GM18867 (cell line): Measurements from ENCODE around the gene SYNDIG1.

Experiments used
- ATAC-seq: cut with Tn5 transposase; IDR thresholded peaks from one replicate; pipeline ENCODE4 v1.9.1; 2021; ENCODE audit warnings: mild to moderate bottlenecking, moderate library complexity; ENCODE audit not compliant: unreplicated experiment

SYNDIG1 gene

GRCh38 chr20:24628985-24629384 lies 159.6 kb downstream of the SYNDIG1 start:
- no peak for ATAC-seq

GRCh38 chr20:24629668-24630067 lies 160.2 kb downstream of the SYNDIG1 start:
- ATAC-seq = no peak

GRCh38 chr20:24630486-24631172 lies 161.2 kb downstream of the SYNDIG1 start:
- no peak for ATAC-seq

- no peak for ATAC-seq
Observed at GRCh38 chr20:24631173-24631505, 161.7 kb downstream of the SYNDIG1 start.

- ATAC-seq = no peak
Observed at GRCh38 chr20:24632581-24632980, 163.2 kb downstream of the SYNDIG1 start.

GRCh38 chr20:24633026-24633425 lies 163.6 kb downstream of the SYNDIG1 start:
- no peak for ATAC-seq

- no peak for ATAC-seq
Observed at GRCh38 chr20:24633521-24633920, 164.1 kb downstream of the SYNDIG1 start.

- no peak for ATAC-seq
Observed at GRCh38 chr20:24634855-24635254, 165.4 kb downstream of the SYNDIG1 start.

GRCh38 chr20:24636626-24637025 lies 167.2 kb downstream of the SYNDIG1 start:
- no peak for ATAC-seq

GRCh38 chr20:24637087-24637486 lies 167.7 kb downstream of the SYNDIG1 start:
- no peak for ATAC-seq

GRCh38 chr20:24637941-24638340 lies 168.5 kb downstream of the SYNDIG1 start:
- no peak for ATAC-seq

- ATAC-seq = no peak
Observed at GRCh38 chr20:24638591-24639548, 169.4 kb downstream of the SYNDIG1 start.

- no peak for ATAC-seq
Observed at GRCh38 chr20:24640276-24640675, 170.8 kb downstream of the SYNDIG1 start.

GRCh38 chr20:24640686-24641085 lies 171.3 kb downstream of the SYNDIG1 start:
- ATAC-seq = no peak

GRCh38 chr20:24643731-24644626 lies 174.6 kb downstream of the SYNDIG1 start:
- no peak for ATAC-seq

- ATAC-seq = no peak
Observed at GRCh38 chr20:24646321-24646720, 176.9 kb downstream of the SYNDIG1 start.

- ATAC-seq = no peak
Observed at GRCh38 chr20:24647713-24648112, 178.3 kb downstream of the SYNDIG1 start.

GRCh38 chr20:24648481-24648880 lies 179.1 kb downstream of the SYNDIG1 start:
- ATAC-seq = no peak

- ATAC-seq = no peak
Observed at GRCh38 chr20:24648919-24649318, 179.5 kb downstream of the SYNDIG1 start.

GRCh38 chr20:24649787-24650490 lies 180.5 kb downstream of the SYNDIG1 start:
- no peak for ATAC-seq
